Upper lobe of left lung (tissue), 4 donors: ENCODE data around the gene PACS2.

Experiments
- POLR2A ChIP-seq, 4 donors: fragments of 450-650 bp; IDR thresholded peaks; one replicate each; pipeline ENCODE4 v1.5.1; 2016 to 2017; ENCODE audit warnings: antibody characterized with exemption in 4 of 4, mild to moderate bottlenecking in 2 of 4
- POLR2AphosphoS5 ChIP-seq, 2 donors: sonication (generic); formaldehyde crosslinking; IDR thresholded peaks; one replicate each; pipeline ENCODE4 v1.5.1; 2017; ENCODE audit warnings: antibody characterized with exemption in 2 of 2
- TF ChIP-seq, protein P1 (sequence below), 6 experiments: fragments of 450-650 bp in 4 of 6; fragments of 200-600 bp in 2 of 6; sonication (generic) in 2 of 6; IDR thresholded peaks; one replicate each; pipeline ENCODE4 v1.5.1; 2016 to 2019; ENCODE audit warnings: antibody characterized with exemption in 6 of 6

DNA sequence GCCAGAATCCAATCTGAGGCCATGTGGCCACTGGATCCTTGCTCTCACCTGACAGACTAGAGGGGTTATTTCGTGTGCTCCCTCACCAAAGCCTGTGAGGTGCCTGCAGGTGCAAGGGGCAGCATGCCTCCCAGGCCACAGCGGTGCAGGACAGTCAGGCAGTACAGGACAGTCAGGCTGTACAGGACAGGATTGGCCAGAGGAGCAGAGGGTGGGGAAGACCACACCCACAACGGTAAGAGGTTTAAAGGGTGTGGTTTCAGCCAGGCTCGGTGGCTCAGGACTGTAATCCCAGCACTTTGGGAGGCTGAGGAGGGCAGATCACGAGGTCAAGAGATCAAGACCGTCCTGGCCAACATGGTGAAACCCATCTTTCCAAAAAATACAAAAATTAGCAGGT lies 10.6 kb upstream of the PACS2 start:
- TF ChIP-seq, protein P1, sequence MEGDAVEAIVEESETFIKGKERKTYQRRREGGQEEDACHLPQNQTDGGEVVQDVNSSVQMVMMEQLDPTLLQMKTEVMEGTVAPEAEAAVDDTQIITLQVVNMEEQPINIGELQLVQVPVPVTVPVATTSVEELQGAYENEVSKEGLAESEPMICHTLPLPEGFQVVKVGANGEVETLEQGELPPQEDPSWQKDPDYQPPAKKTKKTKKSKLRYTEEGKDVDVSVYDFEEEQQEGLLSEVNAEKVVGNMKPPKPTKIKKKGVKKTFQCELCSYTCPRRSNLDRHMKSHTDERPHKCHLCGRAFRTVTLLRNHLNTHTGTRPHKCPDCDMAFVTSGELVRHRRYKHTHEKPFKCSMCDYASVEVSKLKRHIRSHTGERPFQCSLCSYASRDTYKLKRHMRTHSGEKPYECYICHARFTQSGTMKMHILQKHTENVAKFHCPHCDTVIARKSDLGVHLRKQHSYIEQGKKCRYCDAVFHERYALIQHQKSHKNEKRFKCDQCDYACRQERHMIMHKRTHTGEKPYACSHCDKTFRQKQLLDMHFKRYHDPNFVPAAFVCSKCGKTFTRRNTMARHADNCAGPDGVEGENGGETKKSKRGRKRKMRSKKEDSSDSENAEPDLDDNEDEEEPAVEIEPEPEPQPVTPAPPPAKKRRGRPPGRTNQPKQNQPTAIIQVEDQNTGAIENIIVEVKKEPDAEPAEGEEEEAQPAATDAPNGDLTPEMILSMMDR (IDR thresholded peaks at IDR 0.05), result no peak
- TF ChIP-seq POLR2A (IDR thresholded peaks at IDR 0.05) (no peak), POLR2AphosphoS5 (IDR thresholded peaks at IDR 0.05) (no peak)
